Measurements from ENCODE around the gene SINHCAF. TPM values are rescaled to one million over a fixed set of nuclear protein-coding genes. Genes with fewer than 3 reads are reported as not detected.

SINHCAF gene
- total RNA-seq, 4 donors from 2014 or later, result 1.5 to 8.6 (median 2.8) TPM

- peak overlapping the region in 2 of 4 donors; percentile 12 to 33 for H3K27ac ChIP-seq
- H3K4me1 ChIP-seq, result peaks cover 0 to 8% of the 10 kb centered on the region in 2 donors
- peaks cover 0 to 29% (median 13%) of the 10 kb centered on the region in 3 donors for H3K27me3 ChIP-seq
- peak overlapping the region; percentile 21 to 44 (median 28) for H3K4me3 ChIP-seq
- intact Hi-C loops (cut with DNase I; ENCODE audit: low total_unique reads) (no loop called here), in situ Hi-C loops (cut with MboI; ENCODE audit: low sequenced_read_pairs in 4 of 4) (loop anchor here in 1 of 4 donors (25.0 kb wide), 1 partner anchor 105 kb away; no protein-coding TSS in a partner anchor)
- ATAC-seq, result no peak
- no peak for DNase-seq
- no peaks in the 10 kb centered on the region for H3K36me3 ChIP-seq
- no peaks in the 10 kb centered on the region for H3K9me3 ChIP-seq
- TF ChIP-seq CTCF (IDR thresholded peaks at IDR 0.05 in 4 of 5, conservative IDR thresholded peaks at IDR 0.05 in 1 of 5) (no peak), POLR2A (IDR thresholded peaks at IDR 0.05) (no peak)
These were observed 8.2 kb downstream of the SINHCAF start for GRCh38 chr12:31317471-31318395.

- peak overlapping the region in 2 of 4 donors; percentile 35 to 44 for H3K4me3 ChIP-seq
These were observed 9.1 kb downstream of the SINHCAF start for GRCh38 chr12:31316891-31317290.

GRCh38 chr12:31315784-31316465 lies 10.0 kb downstream of the SINHCAF start:
- Histone ChIP-seq H3K4me3 (no peak overlapping the region), H3K36me3 (no peaks in the 10 kb centered on the region), H3K27me3 (peaks cover 0 to 11% (median 0%) of the 10 kb centered on the region in 3 donors), H3K4me1 (peaks cover 0 to 8% of the 10 kb centered on the region in 2 donors), H3K9me3 (no peaks in the 10 kb centered on the region), H3K27ac (no peak overlapping the region)
- TF ChIP-seq POLR2A (IDR thresholded peaks at IDR 0.05) (no peak), CTCF (IDR thresholded peaks at IDR 0.05 in 4 of 5, conservative IDR thresholded peaks at IDR 0.05 in 1 of 5) (no peak)
- intact Hi-C loops (cut with DNase I; ENCODE audit: low total_unique reads), result no loop called here
- DNase-seq, result no peak
- in situ Hi-C loops (cut with MboI; ENCODE audit: low sequenced_read_pairs in 4 of 4), result loop anchor here in 1 of 4 donors (25.0 kb wide), 1 partner anchor 104 kb away; no protein-coding TSS in a partner anchor
- no peak for ATAC-seq

More at GRCh38 chr12:31316891-31317290, 9.1 kb downstream of the SINHCAF start:
- Histone ChIP-seq H3K27me3 (peaks cover 0 to 21% (median 6%) of the 10 kb centered on the region in 3 donors), H3K4me1 (peaks cover 0 to 8% of the 10 kb centered on the region in 2 donors), H3K36me3 (no peaks in the 10 kb centered on the region), H3K27ac (peak overlapping the region in 1 of 4 donors; percentile 33), H3K9me3 (no peaks in the 10 kb centered on the region)
- no peak for DNase-seq
- intact Hi-C loops (cut with DNase I; ENCODE audit: low total_unique reads), result no loop called here
- TF ChIP-seq CTCF (IDR thresholded peaks at IDR 0.05 in 4 of 5, conservative IDR thresholded peaks at IDR 0.05 in 1 of 5) (no peak), POLR2A (IDR thresholded peaks at IDR 0.05) (no peak)
- in situ Hi-C loops (cut with MboI; ENCODE audit: low sequenced_read_pairs in 4 of 4), result loop anchor here in 1 of 4 donors (25.0 kb wide), 1 partner anchor 105 kb away; no protein-coding TSS in a partner anchor
- ATAC-seq, result no peak

GRCh38 chr12:31315044-31315715 lies 10.8 kb downstream of the SINHCAF start:
- TF ChIP-seq CTCF (IDR thresholded peaks at IDR 0.05 in 4 of 5, conservative IDR thresholded peaks at IDR 0.05 in 1 of 5) (no peak), POLR2A (IDR thresholded peaks at IDR 0.05) (no peak)
- H3K4me1 ChIP-seq, result peaks cover 0 to 8% of the 10 kb centered on the region in 2 donors
- H3K4me3 ChIP-seq, result no peak overlapping the region
- no peaks in the 10 kb centered on the region for H3K9me3 ChIP-seq
- H3K27me3 ChIP-seq, result peaks cover 0 to 3% (median 0%) of the 10 kb centered on the region in 3 donors
- DNase-seq (no peak), ATAC-seq (no peak)
- intact Hi-C loops (cut with DNase I; ENCODE audit: low total_unique reads), result no loop called here
- H3K36me3 ChIP-seq, result no peaks in the 10 kb centered on the region
- no peak overlapping the region for H3K27ac ChIP-seq
- in situ Hi-C loops (cut with MboI; ENCODE audit: low sequenced_read_pairs in 4 of 4), result loop anchor here in 1 of 4 donors (25.0 kb wide), 1 partner anchor 103 kb away; no protein-coding TSS in a partner anchor

All from gastrocnemius medialis (tissue), 4 donors.